ENCODE data around the gene A3GALT2. TPM values are rescaled to one million over a fixed set of nuclear protein-coding genes. Genes with fewer than 3 reads are reported as not detected.

Gene A3GALT2
- total RNA-seq, 1 donor from 2014 or later: not detected

GRCh38 chr1:33326785-33327184 is 5.9 kb upstream of the A3GALT2 start:
- no peaks in the 10 kb centered on the region for H3K9me3 Mint-ChIP-seq

GRCh38 chr1:33324677-33325575 is 4.0 kb upstream of the A3GALT2 start:
- H3K9me3 Mint-ChIP-seq: no peaks in the 10 kb centered on the region
- peaks cover 49% of the 10 kb centered on the region for H3K36me3 Mint-ChIP-seq (ENCODE audit: low read depth)
- intact Hi-C loops (cut with micrococcal nuclease): no loop called here
- no peaks in the 10 kb centered on the region for H3K27me3 Mint-ChIP-seq (ENCODE audit: low read depth)
- H3K4me3 Mint-ChIP-seq (ENCODE audit: low read depth): no peak overlapping the region
- no peak for DNase-seq (ENCODE audit: low spot score)
- no peaks in the 10 kb centered on the region for H3K4me1 Mint-ChIP-seq (ENCODE audit: low read depth)
- H3K27ac Mint-ChIP-seq: no peak overlapping the region

More at GRCh38 chr1:33326785-33327184, 5.9 kb upstream of the A3GALT2 start:
- intact Hi-C loops (cut with micrococcal nuclease): no loop called here
- no peak for DNase-seq (ENCODE audit: low spot score)
- Mint-ChIP-seq H3K27me3 (ENCODE audit: low read depth) (no peaks in the 10 kb centered on the region), H3K27ac (no peak overlapping the region), H3K36me3 (ENCODE audit: low read depth) (peaks cover 59% of the 10 kb centered on the region), H3K4me3 (ENCODE audit: low read depth) (no peak overlapping the region), H3K4me1 (ENCODE audit: low read depth) (no peaks in the 10 kb centered on the region)

- H3K27me3 Mint-ChIP-seq (ENCODE audit: low read depth): no peaks in the 10 kb centered on the region
- DNase-seq (ENCODE audit: low spot score): no peak
- H3K36me3 Mint-ChIP-seq (ENCODE audit: low read depth): peaks cover 38% of the 10 kb centered on the region
- H3K9me3 Mint-ChIP-seq: no peaks in the 10 kb centered on the region
- no peaks in the 10 kb centered on the region for H3K4me1 Mint-ChIP-seq (ENCODE audit: low read depth)
- H3K27ac Mint-ChIP-seq: no peak overlapping the region
- intact Hi-C loops (cut with micrococcal nuclease): no loop called here
- no peak overlapping the region for H3K4me3 Mint-ChIP-seq (ENCODE audit: low read depth)
Observed at GRCh38 chr1:33323663-33324477, 3.0 kb upstream of the A3GALT2 start.

- intact Hi-C loops (cut with micrococcal nuclease): no loop called here
- Mint-ChIP-seq H3K36me3 (ENCODE audit: low read depth) (peaks cover 31% of the 10 kb centered on the region), H3K4me1 (ENCODE audit: low read depth) (no peaks in the 10 kb centered on the region), H3K27me3 (ENCODE audit: low read depth) (no peaks in the 10 kb centered on the region), H3K27ac (no peak overlapping the region), H3K4me3 (ENCODE audit: low read depth) (no peak overlapping the region), H3K9me3 (no peaks in the 10 kb centered on the region)
- DNase-seq (ENCODE audit: low spot score): no peak
Observed at GRCh38 chr1:33322870-33323585, 2.1 kb upstream of the A3GALT2 start.

- Mint-ChIP-seq H3K27me3 (ENCODE audit: low read depth) (no peaks in the 10 kb centered on the region), H3K27ac (no peak overlapping the region), H3K9me3 (no peaks in the 10 kb centered on the region), H3K36me3 (ENCODE audit: low read depth) (peaks cover 29% of the 10 kb centered on the region), H3K4me3 (ENCODE audit: low read depth) (no peak overlapping the region), H3K4me1 (ENCODE audit: low read depth) (no peaks in the 10 kb centered on the region)
- intact Hi-C loops (cut with micrococcal nuclease): no loop called here
- DNase-seq (ENCODE audit: low spot score): no peak
Observed at GRCh38 chr1:33322109-33322508, 1.2 kb upstream of the A3GALT2 start.

GRCh38 chr1:33321178-33321577 is 280 bp upstream of the A3GALT2 start:
- H3K9me3 Mint-ChIP-seq: no peaks in the 10 kb centered on the region
- no peaks in the 10 kb centered on the region for H3K27me3 Mint-ChIP-seq (ENCODE audit: low read depth)
- no peak overlapping the region for H3K4me3 Mint-ChIP-seq (ENCODE audit: low read depth)
- DNase-seq (ENCODE audit: low spot score): no peak
- intact Hi-C loops (cut with micrococcal nuclease): no loop called here
- H3K27ac Mint-ChIP-seq: no peak overlapping the region
- no peaks in the 10 kb centered on the region for H3K4me1 Mint-ChIP-seq (ENCODE audit: low read depth)
- peaks cover 23% of the 10 kb centered on the region for H3K36me3 Mint-ChIP-seq (ENCODE audit: low read depth)

GRCh38 chr1:33319949-33320618 is 814 bp downstream of the A3GALT2 start:
- H3K9me3 Mint-ChIP-seq: no peaks in the 10 kb centered on the region
- H3K36me3 Mint-ChIP-seq (ENCODE audit: low read depth): peaks cover 12% of the 10 kb centered on the region
- no peak overlapping the region for H3K27ac Mint-ChIP-seq
- H3K4me1 Mint-ChIP-seq (ENCODE audit: low read depth): peaks cover 2% of the 10 kb centered on the region
- no peaks in the 10 kb centered on the region for H3K27me3 Mint-ChIP-seq (ENCODE audit: low read depth)
- no peak overlapping the region for H3K4me3 Mint-ChIP-seq (ENCODE audit: low read depth)
- intact Hi-C loops (cut with micrococcal nuclease): no loop called here
- DNase-seq (ENCODE audit: low spot score): no peak

GRCh38 chr1:33319186-33319948 is 1.5 kb downstream of the A3GALT2 start:
- no peaks in the 10 kb centered on the region for H3K27me3 Mint-ChIP-seq (ENCODE audit: low read depth)
- H3K27ac Mint-ChIP-seq: no peak overlapping the region
- peaks cover 6% of the 10 kb centered on the region for H3K36me3 Mint-ChIP-seq (ENCODE audit: low read depth)
- DNase-seq (ENCODE audit: low spot score): no peak
- H3K4me1 Mint-ChIP-seq (ENCODE audit: low read depth): peaks cover 2% of the 10 kb centered on the region
- intact Hi-C loops (cut with micrococcal nuclease): no loop called here
- no peak overlapping the region for H3K4me3 Mint-ChIP-seq (ENCODE audit: low read depth)
- H3K9me3 Mint-ChIP-seq: no peaks in the 10 kb centered on the region

- peaks cover under 1% of the 10 kb centered on the region for H3K36me3 Mint-ChIP-seq (ENCODE audit: low read depth)
- no peaks in the 10 kb centered on the region for H3K9me3 Mint-ChIP-seq
- H3K27me3 Mint-ChIP-seq (ENCODE audit: low read depth): no peaks in the 10 kb centered on the region
- peaks cover 2% of the 10 kb centered on the region for H3K4me1 Mint-ChIP-seq (ENCODE audit: low read depth)
- DNase-seq (ENCODE audit: low spot score): no peak
- no peak overlapping the region for H3K4me3 Mint-ChIP-seq (ENCODE audit: low read depth)
- H3K27ac Mint-ChIP-seq: no peak overlapping the region
- intact Hi-C loops (cut with micrococcal nuclease): no loop called here
Observed at GRCh38 chr1:33317946-33318345, 3.0 kb downstream of the A3GALT2 start.

GRCh38 chr1:33317354-33317753 is 3.5 kb downstream of the A3GALT2 start:
- no peaks in the 10 kb centered on the region for H3K27me3 Mint-ChIP-seq (ENCODE audit: low read depth)
- H3K4me1 Mint-ChIP-seq (ENCODE audit: low read depth): peaks cover 2% of the 10 kb centered on the region
- H3K9me3 Mint-ChIP-seq: no peaks in the 10 kb centered on the region
- intact Hi-C loops (cut with micrococcal nuclease): no loop called here
- no peak overlapping the region for H3K27ac Mint-ChIP-seq
- no peak for DNase-seq (ENCODE audit: low spot score)
- no peaks in the 10 kb centered on the region for H3K36me3 Mint-ChIP-seq (ENCODE audit: low read depth)
- no peak overlapping the region for H3K4me3 Mint-ChIP-seq (ENCODE audit: low read depth)

- Mint-ChIP-seq H3K4me1 (ENCODE audit: low read depth) (peaks cover 2% of the 10 kb centered on the region), H3K4me3 (ENCODE audit: low read depth) (no peak overlapping the region), H3K36me3 (ENCODE audit: low read depth) (no peaks in the 10 kb centered on the region), H3K27ac (no peak overlapping the region), H3K27me3 (ENCODE audit: low read depth) (no peaks in the 10 kb centered on the region), H3K9me3 (no peaks in the 10 kb centered on the region)
- DNase-seq (ENCODE audit: low spot score): no peak
- intact Hi-C loops (cut with micrococcal nuclease): no loop called here
Observed at GRCh38 chr1:33316601-33317000, 4.3 kb downstream of the A3GALT2 start.

GRCh38 chr1:33314416-33314815 is 6.5 kb downstream of the A3GALT2 start:
- no peaks in the 10 kb centered on the region for H3K9me3 Mint-ChIP-seq
- intact Hi-C loops (cut with micrococcal nuclease): no loop called here
- H3K4me1 Mint-ChIP-seq (ENCODE audit: low read depth): peaks cover 2% of the 10 kb centered on the region
- H3K4me3 Mint-ChIP-seq (ENCODE audit: low read depth): no peak overlapping the region
- H3K36me3 Mint-ChIP-seq (ENCODE audit: low read depth): no peaks in the 10 kb centered on the region
- no peak for DNase-seq (ENCODE audit: low spot score)
- H3K27me3 Mint-ChIP-seq (ENCODE audit: low read depth): no peaks in the 10 kb centered on the region
- no peak overlapping the region for H3K27ac Mint-ChIP-seq
